Left lung (tissue), 10 donors: ENCODE data around the gene PLCH1. TPM values are rescaled to one million over a fixed set of nuclear protein-coding genes. Genes with fewer than 3 reads are reported as not detected.

Experiments used
- ATAC-seq: fragments of 200-7000 bp; cut with Tn5 transposase; one replicate; pipeline ENCODE4 v1.9.1; 2020; ENCODE audit warnings: moderate library complexity
- DNase-seq, 4 donors: peaks; one replicate each; pipeline ENCODE4 v3.0.0-alpha.2; 2013 to 2020
- H3K27ac ChIP-seq, 2 donors: fragments of 200-600 bp; sonication (generic) in 1 of 2; one replicate each; pipeline versions ENCODE4 v1.5.0 to v1.8.0; 2020 to 2021
- H3K27me3 ChIP-seq, 2 donors: fragments of 200-600 bp; sonication (generic) in 1 of 2; one replicate each; pipeline versions ENCODE4 v1.5.0 to v1.8.0; 2020 to 2021
- H3K36me3 ChIP-seq, 2 donors: fragments of 200-600 bp; sonication (generic) in 1 of 2; one replicate each; pipeline versions ENCODE4 v1.5.0 to v1.8.0; 2020 to 2021
- H3K4me1 ChIP-seq, 2 donors: fragments of 200-600 bp; one replicate each; pipeline ENCODE4 v1.8.0; 2021
- H3K4me3 ChIP-seq, 2 donors: fragments of 200-600 bp; sonication (generic) in 1 of 2; one replicate each; pipeline versions ENCODE4 v1.5.0 to v1.8.0; 2020 to 2021; ENCODE audit warnings: mild to moderate bottlenecking in 1 of 2
- H3K9me3 ChIP-seq, 2 donors: fragments of 200-600 bp; sonication (generic) in 1 of 2; one replicate each; pipeline versions ENCODE4 v1.5.0 to v1.8.0; 2020 to 2021
- CTCF ChIP-seq, 2 donors: fragments of 200-600 bp; sonication (generic) in 1 of 2; IDR thresholded peaks; one replicate each; pipeline versions ENCODE4 v1.5.0 to v1.8.0; 2021; ENCODE audit warnings: antibody characterized with exemption in 2 of 2
- intact Hi-C, 2 donors: fragments of 100-400 bp; cut with DNase I; formaldehyde crosslinking; loops; one replicate each; pipeline versions ENCODE4 v1.11.2 to v1.14.2; 2022
- polyA plus RNA-seq, 6 donors: library from polyadenylated mRNA; unstranded; fragments of 120-200 nt; gene quantifications; one replicate each; pipeline ENCODE4 v1.2.1, GENCODE V29; 2013; ENCODE audit not compliant: insufficient read length in 6 of 6
- total RNA-seq, 2 donors: library from RNA; stranded (reverse); fragmentation: NEBNext Ultra II Directional; extraction: Animal tissue kit (Norgen Biotek cat#: 25700); gene quantifications; one replicate each; pipeline ENCODE4 v1.2.1, GENCODE V29; 2021
- donor health status: DM: no; HTN: yes; CAD: no.
- donor health status: DM: no; HTN: no; CAD: no.

PLCH1 gene
- total and polyA plus RNA-seq, 8 donors = 8.5 to 33.8 (median 23.7) TPM

GRCh38 chr3:155391104-155391503 is 353.8 kb downstream of the PLCH1 start:
- no peak for TF ChIP-seq CTCF (IDR thresholded peaks at IDR 0.05)
- Histone ChIP-seq H3K27ac (peak overlapping the region in 1 of 2 donors; percentile 35), H3K4me1 (peaks cover 0 to 6% of the 10 kb centered on the region in 2 donors), H3K4me3 (no peak overlapping the region), H3K27me3 (no peaks in the 10 kb centered on the region), H3K9me3 (peaks cover 0 to 6% of the 10 kb centered on the region in 2 donors), H3K36me3 (no peaks in the 10 kb centered on the region)
- no peak for DNase-seq
- peak; percentile 18 for ATAC-seq
- intact Hi-C loops = no loop called here

- ATAC-seq (no peak), DNase-seq (no peak)
- no peak for TF ChIP-seq CTCF (IDR thresholded peaks at IDR 0.05)
- peaks cover 0 to 6% of the 10 kb centered on the region in 2 donors for H3K4me1 ChIP-seq
- H3K27ac ChIP-seq = no peak overlapping the region
- H3K4me3 ChIP-seq = no peak overlapping the region
- no peaks in the 10 kb centered on the region for H3K36me3 ChIP-seq
- H3K27me3 ChIP-seq = no peaks in the 10 kb centered on the region
- peaks cover 0 to 6% of the 10 kb centered on the region in 2 donors for H3K9me3 ChIP-seq
- intact Hi-C loops = no loop called here
Observed at GRCh38 chr3:155390351-155390750, 354.5 kb downstream of the PLCH1 start.

- TF ChIP-seq CTCF (IDR thresholded peaks at IDR 0.05) = no peak
- Histone ChIP-seq H3K4me3 (no peak overlapping the region), H3K27ac (no peak overlapping the region), H3K4me1 (peaks cover 0 to 6% of the 10 kb centered on the region in 2 donors), H3K27me3 (no peaks in the 10 kb centered on the region), H3K9me3 (no peaks in the 10 kb centered on the region), H3K36me3 (no peaks in the 10 kb centered on the region)
- ATAC-seq (no peak), DNase-seq (no peak)
- intact Hi-C loops = no loop called here
Observed at GRCh38 chr3:155388417-155388816, 356.5 kb downstream of the PLCH1 start.

GRCh38 chr3:155387571-155387970 is 357.3 kb downstream of the PLCH1 start:
- Histone ChIP-seq H3K9me3 (no peaks in the 10 kb centered on the region), H3K27me3 (no peaks in the 10 kb centered on the region), H3K4me3 (no peak overlapping the region), H3K27ac (no peak overlapping the region), H3K4me1 (peaks cover 0 to 6% of the 10 kb centered on the region in 2 donors), H3K36me3 (no peaks in the 10 kb centered on the region)
- no peak for ATAC-seq
- no peak for TF ChIP-seq CTCF (IDR thresholded peaks at IDR 0.05)
- intact Hi-C loops = no loop called here
- DNase-seq = no peak

GRCh38 chr3:155386919-155387318 is 358.0 kb downstream of the PLCH1 start:
- intact Hi-C loops = no loop called here

More at GRCh38 chr3:155386919-155387318, 358.0 kb downstream of the PLCH1 start:
- DNase-seq = peak in 2 of 4 donors; percentile 81 to 84
- Histone ChIP-seq H3K9me3 (no peaks in the 10 kb centered on the region), H3K4me1 (peaks cover 0 to 3% of the 10 kb centered on the region in 2 donors), H3K4me3 (no peak overlapping the region), H3K27ac (no peak overlapping the region), H3K27me3 (no peaks in the 10 kb centered on the region), H3K36me3 (no peaks in the 10 kb centered on the region)
- no peak for ATAC-seq
- no peak for TF ChIP-seq CTCF (IDR thresholded peaks at IDR 0.05)
